ENCODE results near the gene RAD51B.

Gene RAD51B

DNA sequence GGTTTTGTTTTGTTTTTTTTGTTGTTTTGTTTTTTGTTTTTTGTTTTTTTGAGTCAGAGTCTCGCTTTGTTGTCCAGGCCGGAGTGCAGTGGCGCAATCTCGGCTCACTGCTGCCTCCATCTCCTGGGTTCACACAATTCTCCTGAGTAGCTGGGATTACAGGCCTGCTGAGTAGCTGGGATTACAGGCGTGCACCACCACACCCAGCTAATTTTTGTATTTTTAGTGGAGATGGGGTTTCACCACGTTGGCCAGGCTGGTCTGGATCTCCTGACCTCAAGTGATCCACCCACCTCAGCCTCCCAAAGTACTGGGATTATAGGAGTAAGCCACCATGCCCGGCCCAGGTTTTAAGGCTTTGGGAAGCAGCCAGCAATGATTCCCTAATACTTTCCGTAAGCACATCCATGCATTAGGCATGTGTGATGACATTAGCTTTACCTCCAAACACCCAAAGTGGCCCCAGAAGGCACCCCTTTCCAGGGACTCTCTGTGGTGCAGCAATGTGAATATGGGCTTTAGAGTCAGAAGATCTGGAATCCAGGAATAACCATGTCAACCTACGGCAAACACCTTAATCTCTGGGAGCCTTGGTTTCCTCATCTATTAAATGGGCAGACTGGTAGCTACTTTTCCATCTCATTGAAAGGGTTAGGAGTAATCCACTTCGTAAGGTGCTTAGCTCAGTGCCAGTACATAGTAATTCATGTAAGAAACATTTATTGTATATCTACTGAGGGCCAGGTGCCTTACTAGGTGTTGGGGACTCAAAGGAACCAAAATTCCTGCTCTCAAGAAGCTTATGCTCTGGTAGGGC, 820.4 kb downstream of the RAD51B start:
- FAIRE-seq (no peak), DNase-seq (ENCODE audit: insufficient read length, low spot score) (no peak)
- TF ChIP-seq POLR2A (IDR thresholded peaks at IDR 0.05; ENCODE audit: low read depth, low read length) (no peak), POU2F2 (IDR thresholded peaks at IDR 0.05; ENCODE audit: low read depth, low read length) (no peak), PAX5 (IDR thresholded peaks at IDR 0.05; ENCODE audit: insufficient read depth, low read length, severe bottlenecking) (no peak), TAF1 (IDR thresholded peaks at IDR 0.05; ENCODE audit: low read depth, low read length) (no peak), SPI1 (IDR thresholded peaks at IDR 0.05; ENCODE audit: low read depth, low read length) (no peak), POLR2AphosphoS5 (IDR thresholded peaks at IDR 0.05; ENCODE audit: low read depth, low read length) (no peak)

DNA sequence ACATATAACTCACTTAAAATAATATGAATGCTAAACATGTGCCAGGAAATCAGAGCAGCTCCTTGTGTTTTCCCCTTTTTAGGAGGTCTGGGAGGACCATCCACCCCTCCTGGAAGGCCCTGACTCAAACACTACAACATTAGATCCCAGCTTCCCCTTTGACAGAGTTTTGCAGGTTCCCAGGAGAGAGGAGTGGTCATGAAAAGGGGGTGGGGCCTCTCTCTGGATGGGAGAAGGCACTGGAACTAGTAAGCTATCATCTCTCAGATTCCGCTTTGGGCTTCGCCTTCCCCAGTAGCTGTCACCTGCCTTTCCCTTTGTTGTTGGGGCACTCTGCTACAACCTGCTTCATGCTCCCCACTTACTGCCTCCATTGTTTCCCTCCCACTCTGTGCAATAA, 824.1 kb downstream of the RAD51B start:
- TF ChIP-seq POLR2AphosphoS5 (IDR thresholded peaks at IDR 0.05; ENCODE audit: low read depth, low read length) (no peak), POLR2A (IDR thresholded peaks at IDR 0.05; ENCODE audit: low read depth, low read length) (no peak), POU2F2 (IDR thresholded peaks at IDR 0.05; ENCODE audit: low read depth, low read length) (no peak), SPI1 (IDR thresholded peaks at IDR 0.05; ENCODE audit: low read depth, low read length) (no peak), PAX5 (IDR thresholded peaks at IDR 0.05; ENCODE audit: insufficient read depth, low read length, severe bottlenecking) (no peak), TAF1 (IDR thresholded peaks at IDR 0.05; ENCODE audit: low read depth, low read length) (no peak)
- FAIRE-seq (no peak), DNase-seq (ENCODE audit: insufficient read length, low spot score) (no peak)

GRCh38 chr14:68644101-68644500, 824.5 kb downstream of the RAD51B start:
- no peak for DNase-seq (ENCODE audit: insufficient read length, low spot score)
- TF ChIP-seq POLR2A (IDR thresholded peaks at IDR 0.05; ENCODE audit: low read depth, low read length), result no peak
- no peak for FAIRE-seq

GRCh38 chr14:68645371-68645770, 825.8 kb downstream of the RAD51B start:
- DNase-seq (ENCODE audit: insufficient read length, low spot score), result no peak
- FAIRE-seq, result no peak
- no peak for TF ChIP-seq POLR2A (IDR thresholded peaks at IDR 0.05; ENCODE audit: low read depth, low read length)
- no peak for TF ChIP-seq TAF1 (IDR thresholded peaks at IDR 0.05; ENCODE audit: low read depth, low read length)

- no peak for FAIRE-seq
- DNase-seq (ENCODE audit: insufficient read length, low spot score), result no peak
- TF ChIP-seq POU2F2 (IDR thresholded peaks at IDR 0.05; ENCODE audit: low read depth, low read length) (no peak), TAF1 (IDR thresholded peaks at IDR 0.05; ENCODE audit: low read depth, low read length) (no peak), SPI1 (IDR thresholded peaks at IDR 0.05; ENCODE audit: low read depth, low read length) (no peak), PAX5 (IDR thresholded peaks at IDR 0.05; ENCODE audit: insufficient read depth, low read length, severe bottlenecking) (no peak), POLR2AphosphoS5 (IDR thresholded peaks at IDR 0.05; ENCODE audit: low read depth, low read length) (no peak), POLR2A (IDR thresholded peaks at IDR 0.05; ENCODE audit: low read depth, low read length) (no peak)
These were observed 830.1 kb downstream of the RAD51B start for GRCh38 chr14:68649476-68650189.

DNA sequence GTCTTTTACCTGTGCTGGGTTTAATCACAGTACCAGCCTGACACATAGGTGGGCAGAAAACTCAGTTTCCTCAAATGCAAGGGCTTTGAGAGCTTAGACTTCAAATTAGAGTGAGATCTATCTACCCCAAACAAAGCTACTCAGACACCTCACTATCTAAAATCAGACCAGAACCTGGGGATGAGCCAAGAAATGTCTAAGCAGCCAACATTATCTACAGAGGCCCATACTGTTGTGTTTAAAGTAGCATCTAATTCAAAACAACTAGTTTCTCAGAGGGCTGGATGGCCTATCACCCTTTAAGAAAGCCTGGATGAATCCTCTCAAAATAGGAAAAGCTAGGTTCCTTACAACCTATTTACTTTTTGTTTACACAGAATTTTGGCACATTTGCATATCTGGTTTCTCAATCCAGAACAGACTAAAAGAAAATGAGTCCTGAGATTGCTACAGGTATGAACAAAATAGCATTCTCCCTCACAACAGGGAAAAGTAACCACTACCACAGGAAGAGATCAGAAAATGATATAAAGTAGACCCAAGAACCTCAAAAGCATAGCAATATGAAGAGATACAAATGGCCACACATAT, 830.9 kb downstream of the RAD51B start:
- DNase-seq (ENCODE audit: insufficient read length, low spot score) (no peak), FAIRE-seq (no peak)
- TF ChIP-seq TAF1 (IDR thresholded peaks at IDR 0.05; ENCODE audit: low read depth, low read length), result no peak
- TF ChIP-seq SPI1 (IDR thresholded peaks at IDR 0.05; ENCODE audit: low read depth, low read length), result no peak
- TF ChIP-seq POU2F2 (IDR thresholded peaks at IDR 0.05; ENCODE audit: low read depth, low read length), result no peak
- no peak for TF ChIP-seq PAX5 (IDR thresholded peaks at IDR 0.05; ENCODE audit: insufficient read depth, low read length, severe bottlenecking)

- DNase-seq (ENCODE audit: insufficient read length, low spot score) (no peak), FAIRE-seq (no peak)
- TF ChIP-seq PAX5 (IDR thresholded peaks at IDR 0.05; ENCODE audit: insufficient read depth, low read length, severe bottlenecking) (no peak), POLR2AphosphoS5 (IDR thresholded peaks at IDR 0.05; ENCODE audit: low read depth, low read length) (no peak), POU2F2 (IDR thresholded peaks at IDR 0.05; ENCODE audit: low read depth, low read length) (no peak), POLR2A (IDR thresholded peaks at IDR 0.05; ENCODE audit: low read depth, low read length) (no peak), SPI1 (IDR thresholded peaks at IDR 0.05; ENCODE audit: low read depth, low read length) (no peak), TAF1 (IDR thresholded peaks at IDR 0.05; ENCODE audit: low read depth, low read length) (no peak)
These were observed 831.5 kb downstream of the RAD51B start for GRCh38 chr14:68651075-68651474.

DNA sequence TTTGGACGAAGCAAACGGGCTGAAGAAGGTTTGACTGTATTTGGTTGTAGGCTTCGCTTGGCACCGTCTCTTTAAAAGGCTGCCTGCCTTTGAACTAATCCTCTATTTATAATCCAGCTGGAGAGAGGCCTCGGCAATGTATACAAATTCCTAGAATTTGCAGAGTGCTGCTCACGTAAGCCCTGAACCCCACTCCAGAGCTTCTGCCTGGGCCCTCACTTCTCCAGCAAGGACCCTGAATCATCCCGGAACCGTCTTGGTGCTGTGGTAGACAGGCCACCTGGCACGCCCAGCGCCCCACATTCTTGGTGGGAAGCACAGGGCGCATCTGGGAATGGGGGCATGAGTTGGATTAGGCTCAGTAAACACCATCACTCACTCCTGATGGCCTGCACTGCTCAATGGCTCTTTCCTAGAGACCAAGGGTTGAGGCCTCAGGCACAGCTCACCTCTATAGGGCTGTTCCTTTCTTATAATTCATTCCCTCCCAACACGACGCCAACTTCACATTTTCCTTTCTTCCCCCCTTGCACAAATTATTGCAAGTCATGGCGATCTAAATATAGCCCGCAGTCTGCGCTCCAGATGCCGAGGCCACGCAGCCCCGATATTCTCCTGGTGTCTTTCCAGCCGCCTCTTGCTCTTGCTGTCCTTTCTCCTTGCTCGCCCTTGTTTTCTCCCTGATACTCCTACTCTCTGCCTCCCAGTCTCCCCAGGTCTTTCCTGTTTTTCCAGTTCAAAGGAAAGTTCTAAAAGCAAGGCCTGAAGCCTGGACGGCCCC, 832.3 kb downstream of the RAD51B start:
- FAIRE-seq (no peak), DNase-seq (ENCODE audit: insufficient read length, low spot score) (no peak)
- no peak for TF ChIP-seq POU2F2 (IDR thresholded peaks at IDR 0.05; ENCODE audit: low read depth, low read length)
- no peak for TF ChIP-seq PAX5 (IDR thresholded peaks at IDR 0.05; ENCODE audit: insufficient read depth, low read length, severe bottlenecking)
- no peak for TF ChIP-seq POLR2A (IDR thresholded peaks at IDR 0.05; ENCODE audit: low read depth, low read length)
- TF ChIP-seq POLR2AphosphoS5 (IDR thresholded peaks at IDR 0.05; ENCODE audit: low read depth, low read length), result no peak
- no peak for TF ChIP-seq TAF1 (IDR thresholded peaks at IDR 0.05; ENCODE audit: low read depth, low read length)
- no peak for TF ChIP-seq SPI1 (IDR thresholded peaks at IDR 0.05; ENCODE audit: low read depth, low read length)

- no peak for FAIRE-seq
- TF ChIP-seq POU2F2 (IDR thresholded peaks at IDR 0.05; ENCODE audit: low read depth, low read length) (no peak), POLR2AphosphoS5 (IDR thresholded peaks at IDR 0.05; ENCODE audit: low read depth, low read length) (no peak), SPI1 (IDR thresholded peaks at IDR 0.05; ENCODE audit: low read depth, low read length) (no peak), PAX5 (IDR thresholded peaks at IDR 0.05; ENCODE audit: insufficient read depth, low read length, severe bottlenecking) (no peak), POLR2A (IDR thresholded peaks at IDR 0.05; ENCODE audit: low read depth, low read length) (no peak)
- DNase-seq (ENCODE audit: insufficient read length, low spot score), result no peak
These were observed 832.8 kb downstream of the RAD51B start for GRCh38 chr14:68652433-68652690.

Measured in GM12891 (cell line).